HCT116 (cell line): Measurements from ENCODE around the gene KAZN. TPM values are rescaled to one million over a fixed set of nuclear protein-coding genes. Genes with fewer than 3 reads are reported as not detected.

Experiments
- ATAC-seq: fragments of 200-7000 bp; cut with Tn5 transposase; 2 replicates; pipeline ENCODE4 v1.9.1; 2020; ENCODE audit warnings: mild to moderate bottlenecking, moderate library complexity
- BruUV-seq: library from RNA; stranded (reverse); fragments of 400-500 nt; replicated peaks from 2 replicates; lab custom pipeline; 2021; lab: Mats Ljungman, UMichigan
- CTCF ChIA-PET: fragments of 300-600 bp; sonication (Branson Sonifier 250); formaldehyde crosslinking; loops from one replicate; lab custom pipeline; 2021; ENCODE audit warnings: antibody characterized with exemption; lab: Charles Lee
- POLR2A ChIA-PET: fragments of 300-600, 350-600 bp; sonication (Branson Sonifier 250); formaldehyde crosslinking; loops from one replicate; lab custom pipeline; 2021; ENCODE audit warnings: antibody characterized with exemption; lab: Charles Lee
- RAD21 ChIA-PET, 2 experiments: fragments of 300-600 bp; sonication (Branson Sonifier 250); formaldehyde crosslinking; loops; one replicate each; lab custom pipeline; 2023; ENCODE audit warnings: low total read pairs in 2 of 2; ENCODE audit not compliant: uncharacterized antibody in 2 of 2, unreplicated experiment in 2 of 2, low non-redundant PET in 1 of 2; lab: Charles Lee
- DNase-seq: peaks from one replicate; pipeline ENCODE4 v3.0.0-alpha.2; 2010; ENCODE audit warnings: low read depth, low spot score
- H2AFZ ChIP-seq: fragments of 200-600 bp; shearing (Covaris generic), sonication (generic); 2 replicates; pipeline ENCODE4 v1.6.1; 2017; ENCODE audit warnings: low read depth, mixed run types, mixed read lengths, antibody characterized with exemption, low read length; ENCODE audit not compliant: poor library complexity, severe bottlenecking
- H3K27ac ChIP-seq: 2 replicates; pipeline ENCODE4 v1.5.1; 2012; ENCODE audit warnings: low read depth, low read length
- H3K27me3 ChIP-seq: fragments of 200-600 bp; sonication (generic); 2 replicates; pipeline ENCODE4 v1.6.1; 2016; ENCODE audit warnings: mixed run types, low read length, mixed read lengths; ENCODE audit not compliant: insufficient read depth
- H3K36me3 ChIP-seq, 2 experiments: fragments of 200-500 bp in 1 of 2; fragments of 200-600 bp in 1 of 2; sonication (Bioruptor generic) in 1 of 2; sonication (generic) in 1 of 2; 2 replicates each; pipeline versions ENCODE4 v1.5.1 to v1.6.1; 2014 to 2016; ENCODE audit warnings: low read length in 2 of 2, inconsistent platforms in 1 of 2, mixed read lengths in 1 of 2, mixed run types in 1 of 2; ENCODE audit not compliant: insufficient read depth in 2 of 2, control insufficient read depth in 1 of 2
- H3K4me1 ChIP-seq, 2 experiments: fragments of 200-600 bp in 1 of 2; sonication (generic) in 1 of 2; 2 replicates each; pipeline versions ENCODE4 v1.5.1 to v1.6.1; 2012 to 2017; ENCODE audit warnings: low read length in 2 of 2, inconsistent platforms in 1 of 2, mild to moderate bottlenecking in 1 of 2, mixed read lengths in 1 of 2, mixed run types in 1 of 2, moderate library complexity in 1 of 2; ENCODE audit not compliant: insufficient read depth in 2 of 2, control insufficient read depth in 1 of 2
- H3K4me2 ChIP-seq: fragments of 200-600 bp; sonication (generic); 2 replicates; pipeline ENCODE4 v1.6.1; 2017; ENCODE audit warnings: mixed run types, low read length, mixed read lengths
- H3K4me3 ChIP-seq, 2 experiments: fragments of 200-600 bp in 1 of 2; sonication (generic) in 1 of 2; replicated peaks in 1 of 2; 2 replicates each; pipeline ENCODE4 v1.5.1; 2011 to 2016; ENCODE audit warnings: low read length in 2 of 2, control low read depth in 1 of 2, low read depth in 1 of 2, mild to moderate bottlenecking in 1 of 2, mixed read lengths in 1 of 2, mixed run types in 1 of 2
- H3K79me2 ChIP-seq: fragments of 200-600 bp; sonication (generic); 2 replicates; pipeline ENCODE4 v1.6.1; 2017; ENCODE audit warnings: mild to moderate bottlenecking, mixed run types, low read length, moderate library complexity, mixed read lengths; ENCODE audit not compliant: insufficient read depth
- H3K9ac ChIP-seq: fragments of 200-600 bp; sonication (generic); 2 replicates; pipeline ENCODE4 v1.6.1; 2016; ENCODE audit warnings: low read length, mixed read lengths
- H3K9me2 ChIP-seq: fragments of 200-600 bp; sonication (generic), shearing (Covaris generic); 2 replicates; pipeline ENCODE4 v1.6.1; 2017; ENCODE audit warnings: mixed run types, mild to moderate bottlenecking, moderate library complexity; ENCODE audit not compliant: insufficient read depth
- H3K9me3 ChIP-seq, 2 experiments: fragments of 200-500 bp in 1 of 2; fragments of 200-600 bp in 1 of 2; sonication (Bioruptor generic) in 1 of 2; sonication (generic) in 1 of 2; 2 replicates each; pipeline ENCODE4 v1.6.1; 2014 to 2017; ENCODE audit warnings: low read length in 2 of 2, mixed read lengths in 2 of 2, inconsistent platforms in 1 of 2, low read depth in 1 of 2, mild to moderate bottlenecking in 1 of 2, mixed run types in 1 of 2, moderate library complexity in 1 of 2; ENCODE audit not compliant: control insufficient read depth in 1 of 2, insufficient read depth in 1 of 2
- H4K20me1 ChIP-seq: fragments of 200-600 bp; sonication (generic), shearing (Covaris generic); 2 replicates; pipeline ENCODE4 v1.6.1; 2017; ENCODE audit warnings: mixed run types, mild to moderate bottlenecking, moderate library complexity; ENCODE audit not compliant: insufficient read depth
- CEBPB ChIP-seq: IDR thresholded peaks from 2 replicates; pipeline ENCODE4 v1.6.1; 2012; ENCODE audit warnings: low read depth
- CTCF ChIP-seq, 3 experiments: fragments of 200-600 bp in 1 of 3; sonication (generic) in 1 of 3; IDR thresholded peaks in 2 of 3; conservative IDR thresholded peaks in 1 of 3; 2 replicates each; pipeline ENCODE4 v1.5.1; 2012 to 2017; ENCODE audit warnings: low read depth in 2 of 3, low read length in 2 of 3, antibody characterized with exemption in 1 of 3, borderline replicate concordance in 1 of 3, control low read depth in 1 of 3, mild to moderate bottlenecking in 1 of 3, mixed read lengths in 1 of 3, mixed run types in 1 of 3, moderate library complexity in 1 of 3; ENCODE audit not compliant: insufficient read depth in 1 of 3
- ELF1 ChIP-seq: IDR thresholded peaks from 2 replicates; pipeline ENCODE4 v1.6.1; 2012; ENCODE audit warnings: low read depth, borderline replicate concordance
- EZH2phosphoT487 ChIP-seq: fragments of 200-600 bp; IDR thresholded peaks from 2 replicates; pipeline ENCODE4 v1.6.1; 2018; ENCODE audit warnings: antibody characterized with exemption, borderline replicate concordance
- JUND ChIP-seq: IDR thresholded peaks from 2 replicates; pipeline ENCODE4 v1.6.1; 2012
- RAD21 ChIP-seq: IDR thresholded peaks from 2 replicates; pipeline ENCODE4 v1.6.1; 2012; ENCODE audit warnings: low read depth, mild to moderate bottlenecking
- SIN3A ChIP-seq: IDR thresholded peaks from 2 replicates; pipeline ENCODE4 v1.6.1; 2012; ENCODE audit warnings: low read depth
- SRF ChIP-seq: IDR thresholded peaks from 2 replicates; pipeline ENCODE4 v1.6.1; 2012; ENCODE audit warnings: low read depth
- TCF7L2 ChIP-seq: IDR thresholded peaks from 2 replicates; pipeline ENCODE4 v1.7.0; 2011; ENCODE audit warnings: borderline replicate concordance, inconsistent platforms; ENCODE audit not compliant: insufficient read depth, insufficient read length; ENCODE audit errors: extremely low read depth
- YY1 ChIP-seq: IDR thresholded peaks from 2 replicates; pipeline ENCODE4 v1.6.1; 2011; ENCODE audit warnings: low read length, low read depth, moderate library complexity, mild to moderate bottlenecking; ENCODE audit not compliant: insufficient replicate concordance; ENCODE audit errors: extremely low read depth
- ZFX ChIP-seq: fragments of 450-650 bp; IDR thresholded peaks from 2 replicates; pipeline ENCODE4 v1.6.1; 2017
- ZNF274 ChIP-seq: fragments of 200-500 bp; sonication (Bioruptor generic); IDR thresholded peaks from 2 replicates; pipeline ENCODE4 v1.6.1; 2014; ENCODE audit warnings: mild to moderate bottlenecking, low read depth, low read length, inconsistent platforms
- intact Hi-C: fragments of 100-400 bp; cut with micrococcal nuclease; formaldehyde crosslinking; loops from 2 replicates; pipeline ENCODE4 v1.10.0; 2022
- total RNA-seq: library from RNA; stranded (reverse); gene quantifications from one replicate; pipeline ENCODE4 v1.2.1, GENCODE V29; 2021; ENCODE audit not compliant: unreplicated experiment
- TF ChIP-seq, protein P1 (sequence below): IDR thresholded peaks from 2 replicates; pipeline ENCODE4 v1.6.1; 2012; ENCODE audit warnings: low read depth
- TF ChIP-seq, protein P2 (sequence below): IDR thresholded peaks from 2 replicates; pipeline ENCODE4 v1.6.1; 2012
- TF ChIP-seq, protein P3 (sequence below): IDR thresholded peaks from 2 replicates; pipeline ENCODE4 v1.6.1; 2012

The KAZN gene
- total RNA-seq, 1 experiment from 2014 or later = 13.4 TPM

DNA sequence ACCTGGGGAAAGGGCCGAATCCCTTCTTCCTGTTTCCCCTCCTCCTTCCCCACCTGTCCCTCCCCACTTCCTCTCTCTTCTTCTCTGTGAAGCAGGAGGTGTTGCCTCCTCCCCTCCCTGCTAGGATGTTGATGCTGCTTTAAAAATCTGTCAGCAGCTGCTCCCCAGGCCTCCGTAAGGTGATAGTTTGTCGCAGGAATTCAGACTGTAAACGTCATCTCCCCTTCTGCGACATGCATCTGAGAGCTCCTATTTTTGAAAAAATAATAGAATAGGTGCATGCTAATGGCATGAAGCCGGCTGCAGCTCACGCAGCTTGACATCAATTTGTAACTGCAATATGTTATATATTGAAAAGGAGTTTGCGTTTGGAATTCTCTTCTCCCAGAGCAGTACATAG, 70.1 kb downstream of the KAZN start (continued):
- TF ChIP-seq, protein P1, sequence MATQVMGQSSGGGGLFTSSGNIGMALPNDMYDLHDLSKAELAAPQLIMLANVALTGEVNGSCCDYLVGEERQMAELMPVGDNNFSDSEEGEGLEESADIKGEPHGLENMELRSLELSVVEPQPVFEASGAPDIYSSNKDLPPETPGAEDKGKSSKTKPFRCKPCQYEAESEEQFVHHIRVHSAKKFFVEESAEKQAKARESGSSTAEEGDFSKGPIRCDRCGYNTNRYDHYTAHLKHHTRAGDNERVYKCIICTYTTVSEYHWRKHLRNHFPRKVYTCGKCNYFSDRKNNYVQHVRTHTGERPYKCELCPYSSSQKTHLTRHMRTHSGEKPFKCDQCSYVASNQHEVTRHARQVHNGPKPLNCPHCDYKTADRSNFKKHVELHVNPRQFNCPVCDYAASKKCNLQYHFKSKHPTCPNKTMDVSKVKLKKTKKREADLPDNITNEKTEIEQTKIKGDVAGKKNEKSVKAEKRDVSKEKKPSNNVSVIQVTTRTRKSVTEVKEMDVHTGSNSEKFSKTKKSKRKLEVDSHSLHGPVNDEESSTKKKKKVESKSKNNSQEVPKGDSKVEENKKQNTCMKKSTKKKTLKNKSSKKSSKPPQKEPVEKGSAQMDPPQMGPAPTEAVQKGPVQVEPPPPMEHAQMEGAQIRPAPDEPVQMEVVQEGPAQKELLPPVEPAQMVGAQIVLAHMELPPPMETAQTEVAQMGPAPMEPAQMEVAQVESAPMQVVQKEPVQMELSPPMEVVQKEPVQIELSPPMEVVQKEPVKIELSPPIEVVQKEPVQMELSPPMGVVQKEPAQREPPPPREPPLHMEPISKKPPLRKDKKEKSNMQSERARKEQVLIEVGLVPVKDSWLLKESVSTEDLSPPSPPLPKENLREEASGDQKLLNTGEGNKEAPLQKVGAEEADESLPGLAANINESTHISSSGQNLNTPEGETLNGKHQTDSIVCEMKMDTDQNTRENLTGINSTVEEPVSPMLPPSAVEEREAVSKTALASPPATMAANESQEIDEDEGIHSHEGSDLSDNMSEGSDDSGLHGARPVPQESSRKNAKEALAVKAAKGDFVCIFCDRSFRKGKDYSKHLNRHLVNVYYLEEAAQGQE = no peak
- TF ChIP-seq, protein P2, sequence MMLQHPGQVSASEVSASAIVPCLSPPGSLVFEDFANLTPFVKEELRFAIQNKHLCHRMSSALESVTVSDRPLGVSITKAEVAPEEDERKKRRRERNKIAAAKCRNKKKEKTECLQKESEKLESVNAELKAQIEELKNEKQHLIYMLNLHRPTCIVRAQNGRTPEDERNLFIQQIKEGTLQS = no peak
- TF ChIP-seq SRF = no peak
- no peak for TF ChIP-seq EZH2phosphoT487
- no peak for TF ChIP-seq RAD21
- TF ChIP-seq TCF7L2 = no peak
- no peak for TF ChIP-seq YY1
- TF ChIP-seq ZNF274 = no peak

DNA sequence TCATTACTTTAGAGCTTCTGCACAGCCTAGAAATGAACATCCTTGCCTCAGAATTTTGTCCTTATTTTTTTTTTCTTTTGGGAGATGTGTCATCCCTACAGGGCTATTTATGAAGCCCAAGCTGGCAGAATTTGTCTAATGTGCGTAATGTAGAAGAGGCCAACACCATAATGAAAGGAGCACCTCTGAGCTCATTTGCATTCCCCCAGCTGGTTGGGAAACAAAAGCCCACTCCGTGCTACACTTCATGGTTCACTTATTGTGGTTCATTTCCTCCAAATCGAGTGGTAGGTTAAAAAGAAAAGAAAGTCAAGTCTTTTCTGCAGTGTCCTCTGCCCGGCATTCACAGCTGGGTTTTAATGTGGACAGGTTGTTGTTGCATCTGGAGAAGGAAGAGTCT, 73.5 kb downstream of the KAZN start:
- ATAC-seq (no peak), DNase-seq (no peak)
- Histone ChIP-seq H3K4me2 (no peak overlapping the region), H3K9me2 (no peaks in the 10 kb centered on the region), H3K4me3 (no peak overlapping the region), H3K27ac (no peak overlapping the region), H3K4me1 (no peaks in the 10 kb centered on the region), H3K9me3 (no peaks in the 10 kb centered on the region), H3K27me3 (peaks cover 65% of the 10 kb centered on the region), H2AFZ (no peak overlapping the region), H3K79me2 (no peaks in the 10 kb centered on the region), H3K9ac (no peak overlapping the region), H3K36me3 (no peaks in the 10 kb centered on the region), H4K20me1 (no peaks in the 10 kb centered on the region)
- ChIA-PET POLR2A (no interaction called here), CTCF (no interaction called here), RAD21 (no interaction called here)
- TF ChIP-seq CTCF (IDR thresholded peaks at IDR 0.05 in 2 of 3, conservative IDR thresholded peaks at IDR 0.05 in 1 of 3; ENCODE audit: borderline replicate concordance in 1 of 3, insufficient read depth in 1 of 3, low read depth in 2 of 3, low read length in 2 of 3) (no peak), JUND (no peak), SRF (no peak), ELF1 (no peak), SIN3A (no peak), CEBPB (no peak), ZFX (no peak), EZH2phosphoT487 (no peak)
- TF ChIP-seq, protein P1 = no peak
- TF ChIP-seq, protein P3, sequence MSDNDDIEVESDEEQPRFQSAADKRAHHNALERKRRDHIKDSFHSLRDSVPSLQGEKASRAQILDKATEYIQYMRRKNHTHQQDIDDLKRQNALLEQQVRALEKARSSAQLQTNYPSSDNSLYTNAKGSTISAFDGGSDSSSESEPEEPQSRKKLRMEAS = no peak
- BruUV-seq = no TSS peak
- intact Hi-C loops = no loop called here
